Activated CD8-positive, alpha-beta T cell treated with anti-CD3 and anti-CD28 coated beads for 36 hours (primary cell): ENCODE data around the gene ICAM3. TPM values are rescaled to one million over a fixed set of nuclear protein-coding genes. Genes with fewer than 3 reads are reported as not detected.
"Not testable (repeated sequence)": the region's sequence is repeated elsewhere in the genome, so short reads cannot be mapped to it uniquely, and the experiment has no call there.

ENCODE experiments used
- ATAC-seq: fragments of 200-7000 bp; cut with Tn5 transposase; one replicate; pipeline ENCODE4 v1.10.0; 2021; ENCODE audit warnings: mild to moderate bottlenecking, moderate library complexity
- CTCF ChIA-PET: fragments of 350-600 bp; sonication (Branson Sonifier 250); formaldehyde crosslinking; loops from one replicate; lab custom pipeline; 2021; ENCODE audit warnings: antibody characterized with exemption; lab: Charles Lee
- POLR2A ChIA-PET: fragments of 350-600 bp; sonication (Branson Sonifier 250); formaldehyde crosslinking; loops from one replicate; lab custom pipeline; 2021; ENCODE audit warnings: antibody characterized with exemption; lab: Charles Lee
- DNase-seq: peaks from one replicate; pipeline ENCODE4 v3.0.0-alpha.2; 2020
- H3K27ac Mint-ChIP-seq: one replicate; pipeline ENCODE4 v1.8.0; 2021; ENCODE audit warnings: mild to moderate bottlenecking, mixed read lengths
- H3K27me3 Mint-ChIP-seq: one replicate; pipeline ENCODE4 v1.8.0; 2021; ENCODE audit warnings: mixed read lengths
- H3K36me3 Mint-ChIP-seq: one replicate; pipeline ENCODE4 v1.8.0; 2021; ENCODE audit warnings: low read depth, mixed read lengths
- H3K4me1 Mint-ChIP-seq: one replicate; pipeline ENCODE4 v1.8.0; 2021; ENCODE audit warnings: low read depth, mixed read lengths
- H3K4me3 Mint-ChIP-seq: one replicate; pipeline ENCODE4 v1.8.0; 2021; ENCODE audit warnings: mild to moderate bottlenecking, moderate library complexity, mixed read lengths
- H3K9me3 Mint-ChIP-seq: one replicate; pipeline ENCODE4 v1.8.0; 2021; ENCODE audit warnings: mixed read lengths
- intact Hi-C: fragments of 100-400 bp; cut with micrococcal nuclease; formaldehyde crosslinking; loops from one replicate; pipeline ENCODE4 v1.10.0; 2022
- total RNA-seq, 2 experiments: library from RNA; stranded (reverse); gene quantifications; one replicate each; pipeline ENCODE4 v1.2.3, GENCODE V29; 2021
- TF ChIP-seq, protein P1 (sequence below): fragments of 200-600 bp; IDR thresholded peaks from one replicate; pipeline ENCODE4 v1.8.0; 2022; ENCODE audit warnings: antibody characterized with exemption, mild to moderate bottlenecking

The ICAM3 gene
- total RNA-seq, 2 experiments from 2014 or later: 106 to 107 TPM

DNA sequence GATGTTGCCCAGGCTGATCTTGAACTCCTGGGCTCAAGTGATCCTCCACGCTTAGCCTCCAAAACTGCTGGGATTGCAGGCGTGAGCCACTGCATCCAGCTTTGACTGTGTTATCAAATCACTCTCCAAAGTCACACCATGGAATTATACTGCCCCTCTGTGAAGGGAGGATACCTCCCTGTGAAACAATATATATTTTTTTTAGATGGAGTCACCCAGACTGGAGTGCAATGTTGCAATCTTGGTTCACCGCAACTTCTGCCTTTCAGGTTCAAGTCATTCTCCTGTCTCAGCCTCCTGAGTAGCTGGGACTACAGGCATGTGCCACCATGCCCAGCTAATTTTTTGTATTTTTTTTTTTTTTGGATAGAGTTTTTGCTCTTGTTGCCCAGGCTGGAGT lies 33.3 kb upstream of the ICAM3 start:
- Mint-ChIP-seq H3K9me3 (no peaks in the 10 kb centered on the region), H3K4me1 (peaks cover 11% of the 10 kb centered on the region), H3K4me3 (no peak overlapping the region), H3K27me3 (no peaks in the 10 kb centered on the region), H3K36me3 (peaks cover 31% of the 10 kb centered on the region), H3K27ac (no peak overlapping the region)
- DNase-seq (no peak), ATAC-seq (no peak)
- CTCF ChIA-PET: interaction anchor here (0.6 kb wide), 1 partner anchor 18 kb away, joined by 3 read pairs; no protein-coding TSS in a partner anchor
- TF ChIP-seq, protein P1, sequence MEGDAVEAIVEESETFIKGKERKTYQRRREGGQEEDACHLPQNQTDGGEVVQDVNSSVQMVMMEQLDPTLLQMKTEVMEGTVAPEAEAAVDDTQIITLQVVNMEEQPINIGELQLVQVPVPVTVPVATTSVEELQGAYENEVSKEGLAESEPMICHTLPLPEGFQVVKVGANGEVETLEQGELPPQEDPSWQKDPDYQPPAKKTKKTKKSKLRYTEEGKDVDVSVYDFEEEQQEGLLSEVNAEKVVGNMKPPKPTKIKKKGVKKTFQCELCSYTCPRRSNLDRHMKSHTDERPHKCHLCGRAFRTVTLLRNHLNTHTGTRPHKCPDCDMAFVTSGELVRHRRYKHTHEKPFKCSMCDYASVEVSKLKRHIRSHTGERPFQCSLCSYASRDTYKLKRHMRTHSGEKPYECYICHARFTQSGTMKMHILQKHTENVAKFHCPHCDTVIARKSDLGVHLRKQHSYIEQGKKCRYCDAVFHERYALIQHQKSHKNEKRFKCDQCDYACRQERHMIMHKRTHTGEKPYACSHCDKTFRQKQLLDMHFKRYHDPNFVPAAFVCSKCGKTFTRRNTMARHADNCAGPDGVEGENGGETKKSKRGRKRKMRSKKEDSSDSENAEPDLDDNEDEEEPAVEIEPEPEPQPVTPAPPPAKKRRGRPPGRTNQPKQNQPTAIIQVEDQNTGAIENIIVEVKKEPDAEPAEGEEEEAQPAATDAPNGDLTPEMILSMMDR: no peak
- POLR2A ChIA-PET: interaction anchor here (1.0 kb wide), 1 partner anchor 28 kb away, joined by 3 read pairs; no protein-coding TSS in a partner anchor
- intact Hi-C loops: no loop called here

DNA sequence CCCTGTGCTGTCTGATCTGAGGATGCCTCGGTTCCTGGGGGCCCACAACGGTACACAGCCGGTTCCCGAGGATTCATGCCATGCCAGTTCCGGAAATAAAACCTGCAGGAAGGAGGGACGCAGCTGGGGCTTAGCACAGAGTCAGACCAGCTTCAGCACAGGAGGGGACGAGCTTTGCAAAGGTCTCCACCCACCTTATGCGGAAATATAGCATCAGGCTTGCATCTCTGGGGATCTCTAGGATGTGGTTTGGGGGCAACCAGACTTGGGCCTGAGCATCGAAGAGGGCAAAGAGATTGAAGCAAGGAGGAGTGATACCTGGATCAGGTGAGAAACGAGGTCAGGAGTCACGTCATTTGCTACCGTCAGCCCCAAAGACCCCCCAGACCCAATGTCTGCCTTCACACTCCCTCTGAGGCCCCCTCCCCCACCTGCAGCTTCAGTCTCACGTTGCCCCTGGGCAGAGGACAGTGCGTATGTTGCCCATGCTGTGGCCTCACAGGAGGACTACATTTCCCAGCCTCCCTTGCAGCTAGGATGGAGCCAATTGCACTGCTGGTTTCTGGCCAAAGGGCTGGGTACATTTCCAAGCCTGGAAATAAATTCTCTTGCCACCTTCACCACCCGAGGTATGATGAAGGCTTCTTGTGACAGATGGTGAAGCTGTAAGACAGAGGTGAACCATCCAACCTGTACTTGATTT lies 28.8 kb upstream of the ICAM3 start:
- Mint-ChIP-seq H3K27ac (peak overlapping the region; percentile 8), H3K4me1 (peaks cover 6% of the 10 kb centered on the region), H3K9me3 (no peaks in the 10 kb centered on the region), H3K36me3 (peaks cover 32% of the 10 kb centered on the region), H3K27me3 (no peaks in the 10 kb centered on the region), H3K4me3 (no peak overlapping the region)
- ATAC-seq (peak; percentile 74), DNase-seq (peak; percentile 36)
- TF ChIP-seq, protein P1: no peak
- intact Hi-C loops: no loop called here
- POLR2A ChIA-PET: interaction anchor here (0.6 to 3.8 kb wide), 3 partner anchors 12 to 33 kb away, joined by 3 to 13 read pairs (median 3); partner anchors contain the start of gene TYK2
- CTCF ChIA-PET: interaction anchor here (1.0 to 1.1 kb wide), 2 partner anchors 21 to 109 kb away, joined by 3 read pairs; no protein-coding TSS in a partner anchor

DNA sequence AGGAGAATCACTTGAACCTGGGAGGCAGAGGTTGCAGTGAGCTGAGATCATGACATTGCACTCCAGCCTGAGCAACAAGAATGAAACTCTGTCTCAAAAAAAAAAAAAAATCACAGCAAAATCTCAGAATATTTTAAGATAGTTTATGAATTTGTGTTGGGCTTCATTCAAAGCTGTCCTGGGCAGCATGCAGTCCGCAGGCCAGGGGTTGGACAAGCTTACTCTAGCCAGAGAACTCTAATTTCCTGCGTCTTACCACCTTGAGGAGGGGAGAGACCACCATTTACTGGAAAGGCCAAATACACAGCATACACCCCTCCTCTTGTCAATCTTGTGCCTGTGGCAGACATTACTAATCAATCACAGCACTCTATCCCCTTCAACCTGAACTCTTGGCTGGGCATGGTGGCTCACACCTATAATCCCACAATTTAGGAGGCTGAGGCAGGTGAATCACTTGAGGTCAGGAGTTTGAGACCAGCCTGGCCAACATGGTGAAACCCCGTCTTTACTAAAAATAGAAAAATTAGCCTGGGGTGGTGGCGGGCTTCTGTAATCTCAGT lies 27.6 kb upstream of the ICAM3 start:
- H3K36me3 Mint-ChIP-seq: peaks cover 32% of the 10 kb centered on the region

DNA sequence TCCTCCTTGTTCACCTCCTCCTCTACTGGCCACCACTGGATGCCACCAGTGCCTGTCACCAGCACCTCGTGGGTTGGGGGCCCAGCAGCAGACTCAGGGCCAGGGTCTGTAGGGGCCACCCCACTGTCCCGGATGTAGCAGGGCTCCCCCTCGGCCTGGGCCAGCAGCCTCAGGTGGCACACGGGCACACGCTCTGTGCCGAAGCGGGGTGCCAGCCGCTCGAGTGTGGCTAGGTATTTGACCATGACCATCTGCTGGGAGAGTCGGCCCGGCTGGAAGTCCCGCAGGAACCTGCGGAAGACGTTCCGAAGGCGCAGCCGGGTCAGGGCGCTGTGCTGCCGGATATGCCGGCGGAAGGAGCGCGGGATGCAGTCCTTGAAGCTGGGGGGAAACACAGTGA lies 26.1 kb upstream of the ICAM3 start:
- intact Hi-C loops: no loop called here
- Mint-ChIP-seq H3K27ac (no peak overlapping the region), H3K9me3 (no peaks in the 10 kb centered on the region), H3K27me3 (no peaks in the 10 kb centered on the region), H3K4me1 (peaks cover 6% of the 10 kb centered on the region), H3K4me3 (no peak overlapping the region), H3K36me3 (peaks cover 35% of the 10 kb centered on the region)
- DNase-seq (no peak), ATAC-seq (no peak)
- ChIA-PET CTCF (interaction anchor here (1.2 kb wide), 1 partner anchor 23 kb away, joined by 5 read pairs; no protein-coding TSS in a partner anchor), POLR2A (no interaction called here)
- TF ChIP-seq, protein P1: no peak

More for the DNA sequence above, 27.6 kb upstream of the ICAM3 start:
- H3K27me3 Mint-ChIP-seq, ATAC-seq, H3K9me3 Mint-ChIP-seq, H3K4me3 Mint-ChIP-seq, H3K4me1 Mint-ChIP-seq, intact Hi-C loops, DNase-seq, H3K27ac Mint-ChIP-seq: not testable (repeated sequence)
- ChIA-PET POLR2A (interaction anchor here (1.2 kb wide), 1 partner anchor 13 kb away, joined by 4 read pairs; the partner anchor contains the start of gene TYK2), CTCF (interaction anchor here (1.0 kb wide), 1 partner anchor 108 kb away, joined by 3 read pairs; no protein-coding TSS in a partner anchor)

DNA sequence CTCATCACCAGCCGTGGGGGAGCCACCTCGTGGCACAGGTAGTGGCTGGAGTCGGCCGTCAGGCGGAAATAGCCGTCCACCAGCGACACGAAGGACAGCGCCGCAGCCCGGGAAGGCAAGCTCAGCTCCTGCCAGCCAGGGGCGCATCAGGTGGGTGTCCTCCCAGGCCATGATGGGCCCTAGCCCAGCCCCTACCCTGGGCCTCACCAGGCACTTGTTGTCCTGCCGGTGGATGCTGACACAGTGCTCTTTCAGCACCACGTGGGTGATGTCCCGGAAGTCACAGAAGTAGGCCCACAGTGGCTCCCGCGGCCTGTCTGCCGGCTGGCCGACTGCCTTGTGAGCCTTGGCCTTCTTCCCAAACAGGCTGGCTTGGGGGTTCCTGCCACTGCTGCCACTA lies 25.2 kb upstream of the ICAM3 start:
- no peak overlapping the region for H3K4me3 Mint-ChIP-seq
- no peaks in the 10 kb centered on the region for H3K9me3 Mint-ChIP-seq
- peaks cover 6% of the 10 kb centered on the region for H3K4me1 Mint-ChIP-seq
- CTCF ChIA-PET: no interaction called here
- DNase-seq: no peak
- POLR2A ChIA-PET: no interaction called here
- no peak overlapping the region for H3K27ac Mint-ChIP-seq
- TF ChIP-seq, protein P1: no peak
- no peaks in the 10 kb centered on the region for H3K27me3 Mint-ChIP-seq
- no peak for ATAC-seq
- intact Hi-C loops: no loop called here
- peaks cover 32% of the 10 kb centered on the region for H3K36me3 Mint-ChIP-seq
